GM19035 (cell line): Measurements from ENCODE around the gene DLGAP4.

ENCODE experiments used
- ATAC-seq: cut with Tn5 transposase; IDR thresholded peaks from one replicate; pipeline ENCODE4 v1.9.1; 2021; ENCODE audit not compliant: unreplicated experiment

Gene DLGAP4

GRCh38 chr20:36399147-36399968, 93.2 kb downstream of the DLGAP4 start:
- no peak for ATAC-seq

- no peak for ATAC-seq
Observed at GRCh38 chr20:36399969-36400545, 93.9 kb downstream of the DLGAP4 start.

GRCh38 chr20:36400909-36401735, 95.0 kb downstream of the DLGAP4 start:
- no peak for ATAC-seq

- ATAC-seq: no peak
Observed at GRCh38 chr20:36402708-36403107, 96.6 kb downstream of the DLGAP4 start.

GRCh38 chr20:36404435-36404978, 98.4 kb downstream of the DLGAP4 start:
- no peak for ATAC-seq

- ATAC-seq: no peak
Observed at GRCh38 chr20:36405255-36405654, 99.1 kb downstream of the DLGAP4 start.

GRCh38 chr20:36407199-36407733, 101.1 kb downstream of the DLGAP4 start:
- no peak for ATAC-seq

- ATAC-seq: no peak
Observed at GRCh38 chr20:36408219-36408618, 102.1 kb downstream of the DLGAP4 start.

GRCh38 chr20:36411861-36412454, 105.8 kb downstream of the DLGAP4 start:
- no peak for ATAC-seq

GRCh38 chr20:36415475-36416002, 109.4 kb downstream of the DLGAP4 start:
- ATAC-seq: no peak

GRCh38 chr20:36418711-36419110, 112.6 kb downstream of the DLGAP4 start:
- ATAC-seq: no peak

- ATAC-seq: no peak
Observed at GRCh38 chr20:36421641-36422040, 115.5 kb downstream of the DLGAP4 start.

GRCh38 chr20:36424314-36424713, 118.2 kb downstream of the DLGAP4 start:
- ATAC-seq: no peak

- no peak for ATAC-seq
Observed at GRCh38 chr20:36425166-36425565, 119.0 kb downstream of the DLGAP4 start.

GRCh38 chr20:36431604-36432003, 125.5 kb downstream of the DLGAP4 start:
- no peak for ATAC-seq

GRCh38 chr20:36432096-36432495, 126.0 kb downstream of the DLGAP4 start:
- ATAC-seq: no peak

GRCh38 chr20:36434383-36434782, 128.2 kb downstream of the DLGAP4 start:
- ATAC-seq: no peak

- no peak for ATAC-seq
Observed at GRCh38 chr20:36435124-36435523, 129.0 kb downstream of the DLGAP4 start.

- ATAC-seq: no peak
Observed at GRCh38 chr20:36435592-36436541, 129.7 kb downstream of the DLGAP4 start.
